HG02981 (cell line): ENCODE data around the gene CHRM2.

ENCODE experiments used
- ATAC-seq: cut with Tn5 transposase; IDR thresholded peaks from one replicate; pipeline ENCODE4 v1.9.1; 2021; ENCODE audit warnings: mild to moderate bottlenecking, moderate library complexity; ENCODE audit not compliant: unreplicated experiment

The CHRM2 gene

DNA sequence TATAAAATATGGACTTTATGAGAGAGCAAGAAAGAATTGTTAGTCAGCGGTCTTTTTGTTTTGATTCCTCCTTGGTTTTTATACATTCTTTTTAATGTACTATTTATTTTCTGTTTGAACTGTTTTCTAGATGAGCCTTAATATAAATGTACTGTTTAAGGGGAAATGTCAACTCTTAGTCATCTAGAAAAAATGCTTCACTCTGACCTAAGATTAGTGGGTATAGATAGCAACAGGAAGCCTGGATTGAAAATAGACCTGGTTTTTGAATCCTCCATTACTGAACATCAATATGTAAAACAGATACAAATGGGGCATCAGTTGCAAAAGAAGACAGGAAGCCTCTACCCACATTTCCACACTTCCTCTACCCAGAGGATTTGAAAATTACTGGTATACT is 87.8 kb downstream of the CHRM2 start:
- no peak for ATAC-seq

GRCh38 chr7:136956671-136957070 is 88.2 kb downstream of the CHRM2 start:
- no peak for ATAC-seq

GRCh38 chr7:136957391-136957790 is 88.9 kb downstream of the CHRM2 start:
- no peak for ATAC-seq

- no peak for ATAC-seq
These were observed 89.6 kb downstream of the CHRM2 start for GRCh38 chr7:136958016-136958415.

DNA sequence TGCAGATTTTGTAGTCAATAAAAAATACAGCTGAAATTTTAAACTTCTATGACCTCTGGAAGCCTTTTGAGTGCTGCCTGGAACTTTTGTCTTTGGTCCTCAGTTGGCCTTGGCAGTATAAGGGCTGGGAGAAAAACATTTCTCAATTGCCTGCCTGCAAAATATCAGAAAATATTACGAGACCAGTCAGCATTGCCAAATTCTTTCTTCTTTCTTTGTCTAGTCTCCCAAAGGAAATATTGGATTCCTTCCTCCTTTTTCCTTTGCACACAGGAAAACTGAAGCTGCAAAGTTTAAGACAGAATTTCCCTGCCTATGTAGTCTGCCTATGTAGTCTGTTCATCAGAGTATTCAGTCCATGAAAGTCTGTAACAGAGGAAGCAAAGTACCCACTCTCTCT is 95.9 kb downstream of the CHRM2 start:
- no peak for ATAC-seq

GRCh38 chr7:136966825-136967224 is 98.4 kb downstream of the CHRM2 start:
- ATAC-seq: no peak

GRCh38 chr7:136969761-136970160 is 101.3 kb downstream of the CHRM2 start:
- no peak for ATAC-seq

GRCh38 chr7:136971776-136972175 is 103.3 kb downstream of the CHRM2 start:
- no peak for ATAC-seq

DNA sequence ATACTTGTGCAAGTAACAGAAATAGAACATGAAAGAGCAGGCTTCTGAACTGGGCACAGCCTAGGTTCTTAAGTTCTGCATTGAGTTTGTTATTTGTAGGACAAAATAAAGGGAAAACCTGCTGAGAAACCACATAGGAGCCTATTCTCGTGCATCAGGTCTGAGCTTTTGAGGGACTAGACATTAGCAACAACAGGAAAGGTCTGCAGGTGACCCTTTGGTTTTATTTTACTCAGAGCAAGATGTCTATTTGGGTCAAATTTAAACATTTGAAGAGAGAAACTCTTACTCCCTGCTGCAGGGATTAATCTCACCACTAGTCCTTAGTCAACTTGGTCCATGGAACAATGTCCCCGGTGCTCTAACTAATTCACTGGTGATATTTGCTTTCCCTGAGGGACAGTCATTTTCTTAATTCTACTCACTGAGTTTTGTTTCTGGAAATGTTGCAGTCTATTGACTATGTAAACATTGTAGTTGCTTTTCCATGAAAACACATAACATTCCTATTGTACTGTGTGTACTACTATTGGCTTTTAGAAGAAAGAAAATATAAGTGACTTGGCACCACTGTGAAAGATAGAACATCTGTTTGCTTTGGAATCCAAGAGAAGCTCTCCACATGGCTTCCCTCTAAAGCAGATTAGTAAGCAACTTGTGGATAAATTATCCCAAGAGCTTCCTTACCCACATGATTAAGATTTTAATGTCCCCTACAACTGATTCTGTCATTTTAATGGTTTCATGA is 108.2 kb downstream of the CHRM2 start:
- ATAC-seq: no peak

DNA sequence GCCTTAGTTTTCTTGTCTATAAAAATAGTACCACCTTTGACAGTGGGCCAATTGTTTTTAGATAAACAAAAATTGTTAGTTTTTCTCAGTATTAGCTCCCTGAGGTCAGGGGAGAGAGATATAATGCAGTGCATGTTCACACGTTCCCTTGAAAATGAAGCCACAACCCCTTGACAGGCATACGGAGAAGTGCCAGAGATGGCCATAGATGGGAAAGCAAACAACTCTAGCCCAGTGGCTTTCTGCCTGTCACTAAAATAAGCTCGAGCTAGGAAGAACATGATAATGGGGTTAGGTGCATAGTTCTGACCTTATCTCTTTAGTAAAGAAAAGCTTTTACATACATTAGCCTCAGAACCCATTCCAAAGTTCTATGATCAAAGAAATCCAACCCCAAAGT is 124.9 kb downstream of the CHRM2 start:
- no peak for ATAC-seq

DNA sequence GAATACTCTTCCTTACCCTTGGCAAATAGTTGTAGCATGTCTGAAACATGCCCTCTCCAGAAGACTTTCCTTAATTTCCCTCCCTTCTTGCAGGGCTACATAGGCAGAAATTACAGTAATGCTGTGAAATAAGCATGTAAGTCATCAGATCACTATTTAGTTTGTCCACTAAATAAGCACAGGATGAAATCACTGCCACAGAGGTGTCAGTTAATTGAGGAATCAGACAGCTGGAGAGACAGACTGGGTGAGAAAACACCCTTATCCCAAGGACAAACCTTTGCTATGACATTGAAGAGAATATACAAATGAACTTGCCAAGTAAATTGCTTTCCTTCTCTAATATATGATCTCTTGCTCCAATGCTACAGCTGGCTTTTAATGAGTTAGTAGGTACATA is 129.3 kb downstream of the CHRM2 start:
- ATAC-seq: no peak

DNA sequence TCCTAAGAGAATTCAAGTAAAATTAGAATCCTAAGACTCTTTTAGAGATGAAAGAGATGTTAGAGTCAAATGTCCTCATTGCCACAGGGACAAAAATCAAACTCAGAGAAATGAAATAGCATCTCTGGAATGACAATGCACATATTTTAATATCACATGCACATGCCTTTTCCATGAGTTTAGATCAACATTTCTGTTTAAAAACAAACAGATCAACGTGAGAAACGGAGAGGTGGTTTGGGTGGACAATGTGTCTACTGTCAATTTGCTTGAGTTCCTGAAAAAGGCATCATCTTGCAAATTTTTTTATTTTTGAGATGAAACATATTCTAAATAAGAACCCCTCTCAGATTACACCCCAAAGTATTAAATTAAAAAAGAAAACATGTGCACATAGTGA is 130.0 kb downstream of the CHRM2 start:
- no peak for ATAC-seq

GRCh38 chr7:137000621-137001020 is 132.2 kb downstream of the CHRM2 start:
- no peak for ATAC-seq

GRCh38 chr7:137001041-137001440 is 132.6 kb downstream of the CHRM2 start:
- no peak for ATAC-seq

- ATAC-seq: no peak
These were observed 133.0 kb downstream of the CHRM2 start for GRCh38 chr7:137001478-137001877.

- ATAC-seq: no peak
These were observed 134.6 kb downstream of the CHRM2 start for GRCh38 chr7:137003086-137003485.

- ATAC-seq: no peak
These were observed 135.1 kb downstream of the CHRM2 start for GRCh38 chr7:137003566-137003965.

GRCh38 chr7:137005873-137006272 is 137.4 kb downstream of the CHRM2 start:
- ATAC-seq: no peak

- no peak for ATAC-seq
These were observed 137.8 kb downstream of the CHRM2 start for GRCh38 chr7:137006293-137006692.

- no peak for ATAC-seq
These were observed 138.7 kb downstream of the CHRM2 start for GRCh38 chr7:137007001-137007694.

DNA sequence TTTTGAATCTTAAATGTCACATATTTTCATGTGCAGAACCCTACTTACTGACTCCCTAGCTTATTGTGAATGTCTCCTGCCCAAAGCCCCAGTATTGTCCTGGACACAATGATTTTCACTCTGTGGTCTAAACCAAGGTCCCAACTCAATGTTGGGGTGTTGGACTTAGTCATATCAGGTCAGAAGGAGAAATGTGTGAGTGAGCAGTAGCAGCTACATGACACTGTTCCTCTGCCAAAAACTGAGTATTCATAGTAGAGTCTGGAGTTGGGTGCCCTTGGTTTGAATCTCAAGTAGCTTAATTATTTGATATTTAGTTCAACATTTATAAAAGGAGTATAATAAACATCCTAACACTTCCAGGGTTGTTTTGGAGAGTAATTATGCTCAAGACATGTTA is 141.0 kb downstream of the CHRM2 start:
- ATAC-seq: no peak

- ATAC-seq: no peak
These were observed 146.6 kb downstream of the CHRM2 start for GRCh38 chr7:137015015-137015414.

DNA sequence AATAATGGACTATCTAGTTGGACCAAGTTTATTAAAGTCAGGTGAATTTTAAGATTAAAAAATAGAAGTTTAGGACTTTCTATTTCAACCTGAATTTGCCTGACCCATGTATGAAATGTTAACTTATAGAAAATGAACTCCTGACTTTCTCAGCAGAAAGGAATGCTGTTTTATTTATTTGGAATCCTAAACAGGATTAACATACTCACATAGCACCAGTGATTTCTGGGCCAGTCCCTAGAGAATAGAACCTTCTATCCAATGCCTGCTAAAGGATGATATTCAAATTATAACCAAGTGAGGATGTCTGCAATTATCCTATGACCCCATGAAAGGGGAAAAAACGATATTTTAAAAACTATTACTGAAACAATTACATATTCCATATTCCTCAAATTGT is 148.8 kb downstream of the CHRM2 start:
- ATAC-seq: no peak
